Panc1 (cell line): ENCODE data around the gene TPSB2.

Experiments
- CTCF ChIP-seq: fragments of 450-650 bp; IDR thresholded peaks from 2 replicates; pipeline ENCODE4 v1.5.1; 2017; ENCODE audit warnings: mild to moderate bottlenecking
- POLR2AphosphoS5 ChIP-seq: IDR thresholded peaks from 2 replicates; pipeline ENCODE4 v1.6.1; 2012; ENCODE audit warnings: mild to moderate bottlenecking, low read depth, low read length, moderate library complexity
- REST ChIP-seq, 2 experiments: IDR thresholded peaks; 2 replicates each; pipeline ENCODE4 v1.6.1; 2011 to 2012; ENCODE audit warnings: low read depth in 2 of 2, control low read depth in 1 of 2, low read length in 1 of 2, mild to moderate bottlenecking in 1 of 2, moderate library complexity in 1 of 2; ENCODE audit not compliant: insufficient read depth in 1 of 2
- TCF7L2 ChIP-seq: IDR thresholded peaks from 2 replicates; pipeline ENCODE4 v1.6.1; 2011; ENCODE audit warnings: mild to moderate bottlenecking, low read depth, low read length, inconsistent platforms

- no peak for TF ChIP-seq CTCF
- no peak for TF ChIP-seq POLR2AphosphoS5
- TF ChIP-seq REST (IDR thresholded peaks at IDR 0.05; ENCODE audit: insufficient read depth in 1 of 2, low read depth in 2 of 2, low read length in 1 of 2), result no peak
- TF ChIP-seq TCF7L2, result no peak
Observed at GRCh38 chr16:1265090-1265630, 35.2 kb upstream of the TPSB2 start.
